ENCODE results near the gene LBHD2.

LBHD2 gene

DNA sequence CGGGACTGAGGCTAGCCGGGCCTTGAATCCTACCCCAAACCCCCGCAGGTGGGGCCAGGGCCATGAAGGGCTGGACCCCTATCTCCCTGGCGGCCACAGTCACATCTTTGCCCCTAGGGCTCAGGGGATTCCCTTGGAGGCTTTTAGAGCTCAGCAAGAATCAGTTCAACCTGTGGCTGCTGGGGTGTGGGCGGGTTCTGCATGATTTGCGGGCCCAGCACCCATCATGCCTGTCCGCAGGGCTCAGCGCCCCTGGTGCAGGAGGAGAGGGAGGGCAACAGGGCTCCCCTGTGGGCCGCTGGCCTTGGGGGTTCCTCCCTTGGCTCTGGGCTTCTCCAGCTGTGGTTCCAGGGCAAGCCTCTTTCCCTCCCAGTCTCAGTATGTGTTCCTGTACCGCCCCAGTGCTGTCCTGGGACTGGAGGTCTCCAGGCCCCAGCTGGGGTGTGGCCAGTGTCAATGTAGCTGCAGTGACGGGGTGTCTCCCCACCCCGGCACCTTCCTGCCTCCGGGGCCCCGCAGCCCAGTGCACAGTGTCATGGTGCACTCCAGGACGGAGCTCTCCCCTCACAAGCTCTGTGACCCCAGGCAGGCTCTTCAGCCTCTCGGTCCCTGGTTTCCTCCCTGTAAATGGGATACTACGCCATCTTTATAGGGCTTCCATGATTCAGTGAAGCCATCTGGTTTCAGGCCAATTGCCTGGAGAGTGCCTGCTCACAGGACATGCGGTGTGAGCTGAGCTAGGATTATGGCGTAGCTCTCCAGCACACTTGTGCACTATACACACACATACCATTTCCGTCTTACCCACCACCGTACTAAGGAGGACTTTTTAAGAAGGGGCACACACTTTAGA, 9.9 kb upstream of the LBHD2 start:
- DNase-seq (ENCODE audit: low read depth), result no peak
- TF ChIP-seq CTCF (IDR thresholded peaks at IDR 0.05; ENCODE audit: control insufficient read depth, insufficient read depth, low read depth, low read length, missing control alignments), result no peak
- no peak overlapping the region for H3K4me3 ChIP-seq (ENCODE audit: control insufficient read depth, low read depth, low read length)

DNA sequence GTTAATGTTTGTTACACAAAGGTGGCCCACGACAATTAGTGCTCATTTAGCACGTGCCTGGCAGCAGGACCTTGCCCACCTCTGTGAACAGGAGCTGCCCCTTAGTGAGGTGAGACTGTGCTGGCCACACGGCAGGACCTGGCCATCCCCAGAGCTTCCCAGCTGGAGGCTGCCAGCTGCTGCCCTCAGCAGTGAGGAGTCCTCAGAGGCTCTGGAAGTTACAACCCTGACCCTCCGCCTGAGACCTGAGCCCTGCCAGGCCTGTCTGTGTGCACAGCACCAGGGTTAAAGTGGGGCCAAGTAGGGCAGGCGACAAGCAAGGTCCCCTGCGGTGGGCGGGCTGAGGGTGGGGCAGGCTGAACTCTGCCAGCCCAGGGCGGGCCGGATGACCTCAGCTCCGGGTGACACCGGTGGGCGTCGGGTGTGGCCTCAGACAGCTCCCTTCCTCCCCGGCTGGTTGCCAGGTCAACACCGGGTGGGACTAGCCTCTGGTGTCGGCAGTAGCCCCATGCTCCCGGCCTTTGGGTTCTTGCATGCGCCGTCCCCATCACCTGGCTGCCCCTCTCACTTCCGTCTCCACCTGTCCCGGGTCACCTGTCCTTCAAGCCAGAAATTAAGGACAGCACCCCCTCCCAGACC, 9.2 kb upstream of the LBHD2 start:
- DNase-seq (ENCODE audit: low read depth), result no peak
- peak overlapping the region; percentile 33; the same call in 1 of the 2 replicates for H3K4me3 ChIP-seq (ENCODE audit: control insufficient read depth, low read depth, low read length)
- no peak for TF ChIP-seq CTCF (IDR thresholded peaks at IDR 0.05; ENCODE audit: control insufficient read depth, insufficient read depth, low read depth, low read length, missing control alignments)

GRCh38 chr14:103078420-103078749, 5.6 kb upstream of the LBHD2 start:
- TF ChIP-seq CTCF (IDR thresholded peaks at IDR 0.05; ENCODE audit: control insufficient read depth, insufficient read depth, low read depth, low read length, missing control alignments), result peak; percentile 82
- no peak overlapping the region for H3K4me3 ChIP-seq (ENCODE audit: control insufficient read depth, low read depth, low read length)
- DNase-seq (ENCODE audit: low read depth), result peak; percentile 37

DNA sequence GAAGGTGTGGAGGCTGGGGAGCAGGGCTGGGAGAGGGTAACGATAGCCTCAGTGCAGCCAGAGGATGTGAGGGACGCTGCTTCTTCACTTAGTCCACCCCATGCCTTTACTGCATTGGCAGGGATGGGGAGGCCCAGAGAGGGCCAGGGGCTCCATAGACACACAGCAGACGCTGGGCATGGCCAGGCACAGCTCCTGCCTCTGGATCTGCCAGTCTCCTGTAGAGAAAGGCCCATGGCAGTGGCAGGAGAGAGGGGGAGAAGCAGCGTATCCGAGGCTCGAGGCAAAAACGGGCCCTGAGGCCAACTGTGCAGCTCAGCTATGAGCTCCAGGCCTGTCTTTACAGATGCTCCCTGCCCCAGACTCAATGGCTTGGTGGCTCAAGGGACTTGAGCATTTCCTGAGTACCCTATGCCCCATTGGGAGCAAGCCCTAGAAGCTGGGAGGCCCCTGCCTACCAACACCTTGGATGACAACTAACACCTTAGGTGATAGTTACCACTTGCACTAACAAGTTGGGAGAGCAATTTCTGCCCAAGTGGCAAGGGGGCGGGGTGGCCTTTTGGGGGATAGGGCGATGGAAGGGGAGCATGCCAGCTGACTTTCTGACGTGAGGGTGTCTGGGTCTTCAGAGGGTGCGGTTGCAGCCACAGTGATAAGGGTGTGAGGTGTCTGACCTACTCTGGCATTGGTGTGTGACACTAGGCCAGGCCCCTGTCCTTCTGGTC, 5.0 kb upstream of the LBHD2 start:
- no peak for DNase-seq (ENCODE audit: low read depth)
- no peak for TF ChIP-seq CTCF (IDR thresholded peaks at IDR 0.05; ENCODE audit: control insufficient read depth, insufficient read depth, low read depth, low read length, missing control alignments)
- H3K4me3 ChIP-seq (ENCODE audit: control insufficient read depth, low read depth, low read length), result no peak overlapping the region

DNA sequence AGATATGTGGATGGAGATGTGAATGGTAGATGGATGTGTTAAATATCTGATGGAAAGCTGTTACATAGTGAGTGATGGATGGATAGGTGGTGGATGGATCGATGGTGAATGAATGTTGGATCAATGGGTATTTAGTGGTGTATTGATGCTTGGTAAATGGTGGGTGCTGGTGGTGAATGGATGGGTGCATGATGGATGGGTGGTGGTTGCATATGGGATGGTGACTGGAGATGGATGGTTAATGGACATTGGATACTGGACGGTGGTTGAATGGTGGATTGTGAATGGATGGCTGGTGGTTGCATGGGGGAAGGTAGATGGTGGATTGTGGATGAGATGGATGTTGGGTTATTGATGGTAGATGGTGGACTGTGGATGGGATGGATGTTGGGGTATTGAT, 2.1 kb upstream of the LBHD2 start:
- TF ChIP-seq CTCF (IDR thresholded peaks at IDR 0.05; ENCODE audit: control insufficient read depth, insufficient read depth, low read depth, low read length, missing control alignments), result no peak
- DNase-seq (ENCODE audit: low read depth), result no peak
- H3K4me3 ChIP-seq (ENCODE audit: control insufficient read depth, low read depth, low read length), result no peak overlapping the region

- peak; percentile 22 for TF ChIP-seq CTCF (IDR thresholded peaks at IDR 0.05; ENCODE audit: control insufficient read depth, insufficient read depth, low read depth, low read length, missing control alignments)
- DNase-seq (ENCODE audit: low read depth), result no peak
- no peak overlapping the region for H3K4me3 ChIP-seq (ENCODE audit: control insufficient read depth, low read depth, low read length)
These were observed 1.4 kb downstream of the LBHD2 start for GRCh38 chr14:103085106-103086091.

Data from AG09309 (cell line).